GM21825 (cell line): ENCODE measurements around the gene DUSP28.
A peak's percentile ranks its signal among the peaks of the same experiment; 100 is the strongest.

Experiments used
- ATAC-seq: cut with Tn5 transposase; IDR thresholded peaks from one replicate; pipeline ENCODE4 v1.9.1; 2021; ENCODE audit warnings: mild to moderate bottlenecking, moderate library complexity; ENCODE audit not compliant: unreplicated experiment

Gene DUSP28

DNA sequence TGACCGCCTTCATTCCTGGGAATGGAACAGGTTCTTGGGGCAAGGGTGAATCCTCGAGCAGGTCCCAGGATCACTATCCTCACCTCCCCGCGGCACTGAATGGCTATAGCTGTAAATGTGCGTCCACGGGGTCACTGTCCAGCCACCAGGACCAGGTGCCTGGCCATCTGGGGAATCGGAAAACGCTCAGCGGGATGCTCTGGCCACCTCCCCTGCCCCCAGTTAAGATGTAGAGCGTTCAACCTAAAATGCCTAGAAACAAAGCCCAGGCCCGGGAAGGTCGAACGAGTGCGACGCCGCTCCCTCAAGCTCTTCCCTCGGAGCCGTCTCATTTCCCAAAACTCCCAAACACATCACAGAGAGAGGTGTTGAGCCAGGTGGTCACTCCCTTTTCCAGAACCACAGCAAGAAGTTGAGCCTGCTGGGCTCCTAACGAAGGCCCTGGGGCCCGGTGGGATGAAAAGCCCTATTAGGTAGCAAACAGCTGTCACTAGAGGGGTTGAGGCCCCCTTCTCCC lies 25.6 kb downstream of the DUSP28 start:
- no peak for ATAC-seq

DNA sequence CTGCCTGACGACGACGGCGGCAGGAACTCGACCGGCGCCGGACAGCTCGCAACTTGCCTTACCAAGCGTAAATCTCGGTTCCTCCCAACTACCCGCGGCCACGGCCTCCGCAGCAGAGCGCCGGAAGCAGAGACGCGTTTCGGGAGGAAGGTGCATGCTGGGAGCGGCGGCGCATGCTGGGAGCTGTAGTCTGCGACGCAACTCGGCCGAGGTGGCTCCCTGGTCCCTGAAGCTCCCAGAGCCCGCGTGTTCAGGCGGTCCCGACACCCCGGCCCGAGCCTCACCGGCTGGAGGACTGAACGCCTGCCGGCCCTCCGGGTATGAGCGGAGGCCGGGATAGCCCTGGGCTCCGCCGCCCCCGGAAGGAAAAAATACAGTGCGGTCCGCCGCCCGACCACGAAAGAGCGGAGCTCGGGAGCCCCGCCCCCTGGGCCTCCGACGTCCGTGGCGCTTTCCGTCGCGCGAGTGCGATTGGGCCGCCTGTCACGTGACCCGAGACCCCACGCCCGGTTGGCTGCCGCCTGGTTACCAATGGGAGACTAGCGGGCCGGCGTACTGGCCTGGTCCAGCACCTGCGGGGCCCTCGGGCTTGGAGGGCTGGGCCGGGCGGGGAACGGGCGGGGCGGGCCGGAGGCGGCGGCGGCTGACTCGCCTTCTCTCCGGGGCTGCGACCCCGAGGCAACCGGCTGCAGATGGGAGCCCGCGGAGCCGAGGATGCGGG lies 26.2 kb downstream of the DUSP28 start, which contains the start of gene CAPN10:
TSS of gene CAPN10 (plus strand) at position 537 of the 721 bp plus-strand sequence. CDS start at position 715, 178 bp downstream.
- peak; percentile 51 for ATAC-seq

DNA sequence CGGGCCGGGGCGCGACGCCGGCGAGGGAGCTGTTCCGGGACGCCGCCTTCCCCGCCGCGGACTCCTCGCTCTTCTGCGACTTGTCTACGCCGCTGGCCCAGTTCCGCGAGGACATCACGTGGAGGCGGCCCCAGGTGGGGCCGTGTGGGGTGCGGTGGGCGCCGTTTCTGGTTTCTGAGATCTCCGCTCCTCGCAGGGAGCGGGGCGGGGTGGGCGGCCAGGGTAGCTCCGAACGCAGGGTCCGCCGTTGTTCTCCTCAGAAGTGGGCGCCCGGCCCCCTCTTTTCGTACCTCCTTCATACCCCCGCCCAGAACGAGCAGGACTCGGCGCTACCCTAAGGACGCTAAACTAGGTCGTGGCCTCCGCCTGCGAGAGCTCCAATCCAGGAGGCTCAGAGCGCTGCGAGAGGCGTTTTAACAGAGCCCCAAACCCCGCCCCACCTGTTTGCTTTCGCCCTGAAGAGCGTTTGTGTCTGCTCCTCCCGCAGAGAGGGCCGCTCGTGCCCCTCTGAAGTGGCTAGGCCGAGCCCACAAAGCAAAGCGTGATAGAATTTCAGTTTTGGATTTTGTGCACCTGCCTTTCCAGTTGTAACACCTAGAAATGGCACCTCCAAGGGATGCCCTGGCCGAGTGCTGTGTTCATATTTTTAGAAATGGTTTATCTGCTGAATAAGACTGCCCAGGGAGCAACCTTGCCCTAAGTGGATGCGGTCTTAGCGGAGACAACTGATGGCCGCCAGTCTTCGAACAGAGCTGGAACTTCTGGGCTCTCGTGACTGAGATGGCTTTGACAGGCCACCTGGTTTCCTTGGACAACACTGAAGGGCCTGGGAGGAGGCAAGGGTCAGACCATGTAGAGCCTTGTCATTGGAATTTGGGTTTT lies 27.0 kb downstream of the DUSP28 start:
- ATAC-seq: peak; percentile 7

DNA sequence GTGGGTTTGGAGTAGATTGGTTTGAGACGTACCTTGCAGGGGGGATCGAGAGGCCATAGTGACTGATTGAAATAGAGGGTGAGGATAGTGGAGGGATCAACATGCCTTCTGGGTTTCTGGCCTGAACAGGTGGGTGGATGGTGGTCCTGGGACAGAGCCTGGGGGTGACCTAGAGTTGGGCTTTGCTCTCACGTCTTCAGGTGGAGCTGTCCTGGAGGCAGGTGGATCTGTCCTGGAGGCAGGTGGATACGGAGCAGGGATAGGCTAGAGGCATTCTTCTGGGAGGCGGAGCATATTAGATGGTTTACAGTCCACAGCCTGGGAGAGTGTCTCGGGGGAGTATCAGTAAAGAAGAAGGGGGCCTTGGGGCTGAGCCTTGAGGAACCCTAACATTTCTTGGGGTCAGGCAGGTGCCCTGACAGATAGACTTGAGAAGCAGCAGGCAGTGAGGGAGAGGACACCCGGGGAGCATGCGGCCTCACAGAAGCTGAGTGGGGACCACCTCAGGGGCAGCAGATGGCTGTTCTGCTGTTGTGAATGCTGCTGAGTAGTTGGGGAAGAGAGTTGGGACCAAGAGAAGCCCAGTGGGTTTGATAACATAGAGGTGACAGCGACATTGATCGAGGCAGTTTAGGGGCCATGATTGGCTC lies 28.0 kb downstream of the DUSP28 start:
- no peak for ATAC-seq

DNA sequence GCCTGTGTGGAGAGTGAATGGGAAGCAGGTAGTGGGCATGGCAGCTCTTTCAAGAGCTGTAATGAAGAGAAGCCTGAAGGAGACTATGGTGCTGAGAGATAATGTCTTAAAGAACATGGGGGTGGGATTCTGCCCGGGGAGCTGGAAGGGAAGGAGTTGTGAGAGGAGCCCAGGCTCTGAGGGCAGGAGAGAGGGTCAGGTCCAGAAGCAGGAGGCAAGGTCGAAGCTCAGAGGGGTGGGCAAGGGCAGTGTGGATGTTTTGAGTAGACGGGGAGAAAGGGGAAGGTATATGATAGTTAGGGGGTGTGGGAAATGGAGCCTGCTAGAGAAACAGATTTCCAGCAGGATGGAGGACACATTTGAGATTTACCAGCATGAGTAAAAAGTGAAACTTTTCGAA lies 28.5 kb downstream of the DUSP28 start:
- no peak for ATAC-seq

DNA sequence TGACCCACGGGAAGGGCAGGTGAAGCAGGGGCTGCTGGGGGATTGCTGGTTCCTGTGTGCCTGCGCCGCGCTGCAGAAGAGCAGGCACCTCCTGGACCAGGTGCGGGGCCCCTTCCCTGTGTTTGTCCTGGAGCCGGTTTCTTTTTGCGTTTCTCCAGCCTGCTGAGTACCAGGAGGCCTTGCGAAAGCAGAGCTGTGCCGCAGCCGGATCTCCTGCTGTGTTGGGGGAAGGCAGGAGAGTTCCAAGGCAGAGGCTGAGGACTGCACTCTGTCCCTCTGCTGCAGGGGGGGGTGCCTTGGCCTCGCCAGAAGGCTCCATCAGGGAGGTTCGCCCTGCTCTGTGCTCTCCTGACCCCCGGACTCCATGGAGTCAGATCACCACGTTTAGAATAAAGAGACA lies 29.2 kb downstream of the DUSP28 start:
- ATAC-seq: no peak

DNA sequence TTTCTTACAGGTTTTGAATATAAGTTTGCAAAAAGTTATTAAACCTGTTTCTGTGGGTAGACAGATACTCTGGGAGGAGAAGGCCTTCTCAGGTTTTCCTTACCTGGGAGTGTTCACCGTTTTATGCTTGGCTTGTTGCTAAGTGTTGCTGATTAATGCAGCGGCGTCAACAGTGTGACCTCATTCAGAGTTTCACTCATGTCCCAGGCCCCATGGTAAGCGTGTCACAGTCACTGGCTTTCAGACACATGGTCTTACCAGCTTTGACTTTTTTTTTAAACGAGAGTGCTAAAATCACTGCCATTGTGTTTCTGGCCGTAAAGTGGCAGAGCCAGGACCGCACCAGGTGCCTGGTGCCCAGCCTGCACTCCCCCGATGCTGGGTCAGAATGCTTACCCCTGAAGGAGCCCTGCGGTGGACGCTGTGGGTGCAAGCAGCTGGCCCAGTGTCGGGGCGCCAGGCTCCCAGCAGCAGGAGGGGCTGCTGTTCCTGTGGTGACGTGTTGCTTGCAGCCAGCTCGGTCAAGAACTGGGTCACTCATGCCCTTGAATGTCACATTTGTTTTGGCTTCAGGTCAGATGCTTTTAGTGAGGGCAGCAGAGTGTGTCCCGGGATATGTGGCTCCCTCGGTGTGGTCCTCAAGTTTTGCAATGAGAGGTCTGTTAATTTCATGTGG lies 29.8 kb downstream of the DUSP28 start:
- no peak for ATAC-seq

DNA sequence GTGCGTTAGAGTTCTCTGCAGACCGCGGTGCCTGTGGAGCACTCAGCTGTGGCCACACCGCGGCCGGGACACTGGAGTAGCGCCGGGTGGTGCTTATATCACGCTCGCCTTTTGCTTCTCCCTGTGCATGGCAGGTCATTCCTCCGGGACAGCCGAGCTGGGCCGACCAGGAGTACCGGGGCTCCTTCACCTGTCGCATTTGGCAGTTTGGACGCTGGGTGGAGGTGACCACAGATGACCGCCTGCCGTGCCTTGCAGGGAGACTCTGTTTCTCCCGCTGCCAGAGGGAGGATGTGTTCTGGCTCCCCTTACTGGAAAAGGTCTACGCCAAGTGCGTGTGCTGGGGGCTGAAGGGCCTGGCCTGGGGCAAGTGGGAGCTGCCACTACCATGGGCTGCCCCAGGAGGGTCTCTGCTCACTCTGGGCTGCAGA lies 30.5 kb downstream of the DUSP28 start:
- ATAC-seq: no peak

DNA sequence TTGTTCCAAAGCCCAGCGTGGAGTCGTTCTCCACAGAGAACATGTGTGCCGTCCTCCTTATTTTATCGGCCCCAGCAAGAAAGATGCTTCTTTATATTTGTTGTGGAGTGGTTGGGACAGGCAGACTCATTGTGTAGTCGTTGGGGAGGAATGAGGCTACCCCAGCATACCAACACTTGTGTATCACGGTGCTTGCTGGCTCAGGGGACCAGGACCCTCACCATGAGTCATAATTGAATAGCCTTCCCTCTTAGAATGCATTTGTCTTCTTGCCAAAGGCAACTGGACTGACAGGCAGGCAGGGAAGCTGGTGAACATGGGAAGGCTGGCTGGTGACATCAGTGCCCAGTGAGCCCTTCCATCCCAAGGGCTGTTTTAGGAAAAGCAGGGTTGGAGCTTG lies 31.1 kb downstream of the DUSP28 start:
- no peak for ATAC-seq

DNA sequence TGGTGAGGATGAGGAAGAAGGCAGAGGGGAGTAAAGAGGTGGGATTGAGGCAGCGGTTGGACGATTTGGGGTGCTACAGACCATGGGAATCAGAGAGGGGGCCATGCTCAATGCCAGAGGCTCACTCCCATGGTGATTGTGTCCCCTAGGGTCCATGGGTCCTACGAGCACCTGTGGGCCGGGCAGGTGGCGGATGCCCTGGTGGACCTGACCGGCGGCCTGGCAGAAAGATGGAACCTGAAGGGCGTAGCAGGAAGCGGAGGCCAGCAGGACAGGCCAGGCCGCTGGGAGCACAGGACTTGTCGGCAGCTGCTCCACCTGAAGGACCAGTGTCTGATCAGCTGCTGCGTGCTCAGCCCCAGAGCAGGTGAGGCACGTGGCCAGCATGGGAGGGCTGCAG lies 31.6 kb downstream of the DUSP28 start:
- ATAC-seq: no peak

DNA sequence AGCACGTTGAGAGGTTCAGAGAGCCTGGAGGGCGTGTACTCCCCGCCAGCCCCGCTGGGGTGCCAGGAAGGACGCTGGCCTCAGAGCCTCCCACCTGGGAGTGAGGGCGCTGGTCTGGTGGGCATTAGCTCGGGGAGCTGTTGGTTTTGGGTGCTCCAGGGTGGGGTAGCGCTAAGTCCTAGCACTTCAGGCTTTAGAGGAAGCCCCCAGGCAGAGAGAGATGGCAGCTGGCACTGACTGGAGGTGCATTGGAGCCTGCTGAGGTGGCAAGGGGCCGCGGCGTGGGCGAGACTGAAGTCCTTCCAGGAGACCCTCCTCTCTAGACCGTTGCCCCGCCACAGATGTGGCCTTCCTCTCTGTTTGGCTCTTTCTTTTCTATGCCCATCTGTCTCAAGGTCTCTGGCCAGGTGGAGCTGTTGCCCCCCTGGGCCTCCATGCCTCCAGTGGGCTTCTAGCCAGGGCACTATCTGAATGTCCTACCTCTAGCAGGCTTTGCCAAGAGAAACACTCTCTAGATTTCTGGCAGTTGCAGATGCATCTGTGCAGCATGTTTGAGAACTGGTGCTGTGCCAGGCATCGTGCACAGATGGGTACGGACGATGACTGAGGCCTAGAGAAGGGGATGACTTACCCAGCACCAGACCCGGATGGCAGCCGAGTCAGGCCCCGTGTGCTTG lies 33.0 kb downstream of the DUSP28 start:
- no peak for ATAC-seq

DNA sequence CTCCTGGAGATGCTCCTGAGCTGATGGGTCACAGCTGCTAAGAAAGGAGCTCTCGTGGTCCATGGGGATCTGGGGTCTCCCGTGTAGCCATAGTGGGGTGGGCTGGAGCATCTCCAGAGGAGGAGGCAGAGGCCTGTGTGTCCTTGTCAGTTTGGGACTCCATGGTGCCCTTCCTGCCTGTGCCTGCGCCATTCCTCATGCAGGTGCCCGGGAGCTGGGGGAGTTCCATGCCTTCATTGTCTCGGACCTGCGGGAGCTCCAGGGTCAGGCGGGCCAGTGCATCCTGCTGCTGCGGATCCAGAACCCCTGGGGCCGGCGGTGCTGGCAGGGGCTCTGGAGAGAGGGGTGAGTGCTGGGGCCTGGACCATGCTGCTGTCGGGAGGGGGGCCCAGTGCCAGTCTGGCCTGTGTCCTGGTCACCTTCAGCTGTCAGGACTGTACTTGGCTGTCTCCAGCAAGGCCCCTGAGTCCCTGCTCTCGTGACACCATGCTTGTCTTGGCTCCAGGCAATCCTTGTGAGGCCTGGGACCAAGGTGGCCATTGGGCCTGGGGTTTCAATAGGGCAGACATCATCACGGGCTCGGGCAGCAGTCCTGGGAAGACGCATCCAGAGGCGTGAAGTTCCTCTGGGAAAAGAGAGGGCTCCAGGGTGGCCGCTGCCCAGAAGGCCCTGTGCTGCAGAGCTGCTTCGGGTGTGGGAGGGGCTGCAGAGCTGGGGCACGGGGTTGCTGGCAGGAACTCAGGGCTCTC lies 33.7 kb downstream of the DUSP28 start:
- ATAC-seq: no peak

DNA sequence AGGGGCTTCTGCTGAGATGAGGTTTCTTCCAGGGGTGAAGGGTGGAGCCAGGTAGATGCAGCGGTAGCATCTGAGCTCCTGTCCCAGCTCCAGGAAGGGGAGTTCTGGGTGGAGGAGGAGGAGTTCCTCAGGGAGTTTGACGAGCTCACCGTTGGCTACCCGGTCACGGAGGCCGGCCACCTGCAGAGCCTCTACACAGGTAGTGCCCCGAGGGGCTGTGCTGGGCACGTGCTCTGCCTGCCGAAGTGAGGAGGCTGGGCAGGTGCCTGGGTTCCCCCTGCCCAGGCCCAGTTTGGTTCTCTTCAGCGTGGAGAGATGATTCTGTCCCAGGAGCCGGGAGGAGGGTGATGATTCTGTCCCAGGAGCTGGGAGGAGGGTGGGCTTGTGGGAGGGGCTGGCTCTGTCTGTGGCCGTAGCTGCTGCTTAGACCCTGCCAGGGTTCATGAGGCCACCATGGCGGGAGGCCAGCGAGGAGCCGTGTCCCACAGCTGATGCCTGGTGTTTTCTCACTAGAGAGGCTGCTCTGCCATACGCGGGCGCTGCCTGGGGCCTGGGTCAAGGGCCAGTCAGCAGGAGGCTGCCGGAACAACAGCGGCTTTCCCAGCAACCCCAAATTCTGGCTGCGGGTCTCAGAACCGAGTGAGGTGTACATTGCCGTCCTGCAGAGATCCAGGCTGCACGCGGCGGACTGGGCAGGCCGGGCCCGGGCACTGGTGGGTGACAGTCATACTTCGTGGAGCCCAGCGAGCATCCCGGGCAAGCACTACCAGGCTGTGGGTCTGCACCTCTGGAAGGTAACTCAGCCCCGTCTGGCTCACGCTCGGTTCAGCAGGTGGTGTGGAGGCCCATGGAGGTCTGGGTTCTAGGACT lies 34.6 kb downstream of the DUSP28 start:
- no peak for ATAC-seq

DNA sequence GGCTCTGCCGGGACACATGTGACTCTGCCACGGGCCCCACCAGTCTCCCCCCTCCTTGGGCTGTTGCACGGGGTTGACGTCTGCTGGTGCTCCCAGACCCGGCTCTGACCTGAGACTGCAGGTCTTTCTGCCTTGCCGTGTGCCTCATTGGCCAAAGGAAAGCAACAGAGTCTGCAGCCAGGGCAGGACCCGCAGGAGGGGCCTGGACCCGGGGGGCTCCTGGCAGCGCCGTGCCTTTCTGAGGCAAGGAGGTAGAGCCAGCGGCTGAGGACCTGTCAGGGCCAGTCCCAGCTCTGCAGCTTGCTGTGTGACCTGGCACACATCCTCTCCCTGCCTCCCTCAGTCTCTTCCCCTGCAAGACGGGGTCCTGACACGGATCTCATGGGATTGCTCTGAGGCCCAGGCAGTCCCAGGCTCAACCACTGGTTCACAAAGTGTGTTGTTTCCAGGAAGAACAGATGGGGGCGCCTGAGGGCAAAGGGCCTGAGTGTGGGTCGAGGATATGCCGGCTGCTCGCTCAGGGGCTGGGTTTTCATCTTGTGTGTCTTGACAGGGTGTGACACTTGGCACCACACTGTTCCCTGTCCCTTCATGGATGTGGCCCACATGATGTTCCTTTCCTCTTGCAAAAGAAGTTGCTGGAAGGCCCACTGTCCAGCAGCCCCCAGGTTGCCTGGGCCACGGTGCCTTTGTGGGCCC lies 35.4 kb downstream of the DUSP28 start:
- no peak for ATAC-seq

DNA sequence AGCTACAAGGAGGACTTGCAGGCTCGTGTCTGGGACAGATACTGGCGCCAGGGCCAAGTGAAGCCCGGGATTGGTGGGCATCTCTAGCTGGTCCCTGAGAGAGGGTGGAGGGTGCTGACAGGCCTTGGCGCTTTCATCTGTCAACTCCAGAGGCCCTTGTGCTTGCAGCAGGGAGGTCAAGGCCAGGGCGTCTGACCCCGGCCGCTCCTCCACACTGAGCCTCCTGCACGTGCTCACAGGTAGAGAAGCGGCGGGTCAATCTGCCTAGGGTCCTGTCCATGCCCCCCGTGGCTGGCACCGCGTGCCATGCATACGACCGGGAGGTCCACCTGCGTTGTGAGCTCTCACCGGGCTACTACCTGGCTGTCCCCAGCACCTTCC lies 35.9 kb downstream of the DUSP28 start:
- no peak for ATAC-seq

DNA sequence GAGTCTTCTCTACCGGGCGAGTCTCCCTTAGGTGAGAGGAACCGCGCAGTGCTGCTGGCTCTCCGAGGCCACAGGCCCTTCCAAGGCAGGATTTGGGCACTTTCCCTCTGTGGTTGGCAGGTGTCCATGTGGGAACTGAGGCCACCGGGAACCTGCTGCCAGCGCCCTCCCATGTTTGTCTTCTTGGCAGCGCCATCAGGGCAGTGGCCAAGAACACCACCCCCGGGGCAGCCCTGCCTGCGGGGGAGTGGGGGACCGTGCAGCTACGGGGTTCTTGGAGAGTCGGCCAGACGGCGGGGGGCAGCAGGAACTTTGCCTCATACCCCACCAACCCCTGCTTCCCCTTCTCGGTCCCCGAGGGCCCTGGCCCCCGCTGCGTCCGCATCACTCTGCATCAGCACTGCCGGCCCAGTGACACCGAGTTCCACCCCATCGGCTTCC lies 36.4 kb downstream of the DUSP28 start:
- ATAC-seq: no peak

DNA sequence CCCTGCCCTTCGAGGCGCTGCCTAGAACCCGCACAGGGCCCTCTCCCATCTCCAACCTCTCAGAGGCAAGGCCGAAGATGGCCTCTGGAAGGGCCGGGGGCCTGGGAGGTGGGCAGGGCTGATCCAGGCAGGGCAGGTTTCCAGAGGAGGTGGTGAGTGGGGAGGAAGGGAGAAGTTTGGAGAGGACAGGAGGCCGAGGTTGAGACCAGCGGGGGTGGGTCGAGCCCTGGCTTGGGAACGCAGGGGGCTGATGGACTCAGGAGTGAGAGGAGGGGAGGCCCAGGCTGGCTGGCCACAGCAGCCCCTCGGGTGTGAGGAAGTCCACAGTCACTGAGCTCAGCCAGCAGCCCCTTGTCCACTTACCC lies 36.9 kb downstream of the DUSP28 start:
- no peak for ATAC-seq
